OCI-LY1 (cell line): ENCODE results near the gene SLC30A3.
"Not testable (repeated sequence)": the region's sequence is repeated elsewhere in the genome, so short reads cannot be mapped to it uniquely, and the experiment has no call there.

Experiments used
- H2AFZ ChIP-seq: fragments of 200-600 bp; sonication (generic), shearing (Covaris generic); 2 replicates; pipeline ENCODE4 v1.6.0; 2014; ENCODE audit warnings: antibody characterized with exemption, mild to moderate bottlenecking, low read length
- H3F3A ChIP-seq: fragments of 200-600 bp; sonication (generic), shearing (Covaris generic); 2 replicates; pipeline ENCODE4 v1.6.0; 2014; ENCODE audit warnings: mild to moderate bottlenecking, antibody characterized with exemption, low read length, moderate library complexity; ENCODE audit not compliant: insufficient read depth
- H3K27ac ChIP-seq: fragments of 200-600 bp; sonication (generic); 2 replicates; pipeline ENCODE4 v1.5.1; 2014; ENCODE audit warnings: low read length, mixed run types, mild to moderate bottlenecking, low read depth; ENCODE audit not compliant: poor library complexity, severe bottlenecking
- H3K27me3 ChIP-seq: fragments of 200-600 bp; sonication (generic); 2 replicates; pipeline ENCODE4 v1.6.0; 2014; ENCODE audit warnings: antibody characterized with exemption, mild to moderate bottlenecking, low read length, moderate library complexity; ENCODE audit not compliant: insufficient read depth
- H3K36me3 ChIP-seq: fragments of 200-600 bp; sonication (generic); 2 replicates; pipeline ENCODE4 v1.6.1; 2014; ENCODE audit warnings: mild to moderate bottlenecking, antibody characterized with exemption, low read length, moderate library complexity, mixed read lengths; ENCODE audit not compliant: insufficient read depth
- H3K4me1 ChIP-seq: fragments of 200-600 bp; sonication (generic); 2 replicates; pipeline ENCODE4 v1.5.1; 2014; ENCODE audit warnings: mild to moderate bottlenecking, low read length, moderate library complexity; ENCODE audit not compliant: insufficient read depth, severe bottlenecking
- H3K4me2 ChIP-seq: fragments of 200-600 bp; sonication (generic), shearing (Covaris generic); 2 replicates; pipeline ENCODE4 v1.6.1; 2014; ENCODE audit warnings: low read length
- H3K4me3 ChIP-seq: fragments of 200-600 bp; sonication (generic); 2 replicates; pipeline ENCODE4 v1.5.1; 2014; ENCODE audit warnings: low read length, low read depth, mild to moderate bottlenecking, mixed read lengths; ENCODE audit not compliant: poor library complexity, severe bottlenecking
- H3K79me2 ChIP-seq: fragments of 200-600 bp; shearing (Covaris generic); 2 replicates; pipeline ENCODE4 v1.6.1; 2016; ENCODE audit warnings: mixed run types, low read length, mixed read lengths; ENCODE audit not compliant: insufficient read depth
- H3K9ac ChIP-seq: fragments of 200-600 bp; sonication (generic), shearing (Covaris generic); 2 replicates; pipeline ENCODE4 v1.6.1; 2014; ENCODE audit warnings: mild to moderate bottlenecking, low read length, mixed read lengths
- H3K9me2 ChIP-seq: fragments of 200-600 bp; sonication (generic), shearing (Covaris generic); 2 replicates; pipeline ENCODE4 v1.6.1; 2014; ENCODE audit warnings: low read depth, mild to moderate bottlenecking, low read length, mixed read lengths
- H3K9me3 ChIP-seq: fragments of 200-600 bp; shearing (Covaris generic); 2 replicates; pipeline ENCODE4 v1.6.1; 2014; ENCODE audit warnings: low read length, mixed read lengths
- H4K20me1 ChIP-seq: fragments of 200-600 bp; sonication (generic), shearing (Covaris generic); 2 replicates; pipeline ENCODE4 v1.6.0; 2016; ENCODE audit warnings: mild to moderate bottlenecking, low read length; ENCODE audit not compliant: insufficient read depth
- CTCF ChIP-seq: fragments of 200-600 bp; sonication (generic), shearing (Covaris generic); IDR thresholded peaks from 2 replicates; pipeline ENCODE4 v1.5.1; 2017; ENCODE audit warnings: mild to moderate bottlenecking, antibody characterized with exemption, low read length, moderate library complexity, mixed read lengths
- EZH2 ChIP-seq: fragments of 200-600 bp; sonication (generic), shearing (Covaris generic); IDR thresholded peaks from 2 replicates; pipeline ENCODE4 v1.8.0; 2017; ENCODE audit warnings: borderline replicate concordance, mixed run types, mild to moderate bottlenecking, antibody characterized with exemption, low read length, moderate library complexity, mixed read lengths

SLC30A3 gene

DNA sequence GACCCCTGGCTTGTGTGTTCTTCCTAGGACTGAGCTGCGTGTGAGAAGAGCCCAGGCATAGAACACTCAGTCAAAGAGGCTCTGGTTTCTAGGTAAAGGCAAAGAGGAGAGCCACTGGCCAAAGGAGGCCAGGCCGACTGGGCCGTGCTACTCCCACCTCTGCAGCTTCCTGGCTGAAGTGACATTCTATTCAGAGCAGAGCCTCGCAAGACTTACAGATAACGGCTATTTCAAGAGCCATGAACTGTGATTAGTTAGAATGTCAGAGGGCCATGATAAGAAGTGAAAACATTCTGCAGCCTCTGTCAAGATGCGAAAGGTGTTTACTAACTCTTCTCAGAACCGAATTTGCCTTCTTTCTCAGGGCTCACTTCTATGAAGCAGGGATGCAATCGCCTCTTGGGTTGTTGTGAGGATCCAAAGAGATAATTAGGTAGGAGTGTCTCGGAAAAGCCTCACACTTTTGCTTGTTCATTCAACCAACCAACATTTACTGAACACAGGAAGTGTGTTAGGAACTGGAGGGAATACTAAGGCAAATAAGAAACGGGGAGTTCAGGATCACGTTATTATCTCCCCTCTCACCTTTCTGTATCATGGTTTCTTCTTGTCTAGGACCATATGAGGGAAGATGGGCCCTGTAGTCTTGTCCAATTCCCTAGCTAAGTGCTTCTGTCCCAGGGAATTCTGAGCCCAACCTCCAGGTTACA lies 8.9 kb upstream of the SLC30A3 start:
- Histone ChIP-seq H3K79me2 (no peaks in the 10 kb centered on the region), H3K36me3 (no peaks in the 10 kb centered on the region), H3K9me2 (no peaks in the 10 kb centered on the region), H3K4me1 (no peaks in the 10 kb centered on the region), H3K4me3 (no peak overlapping the region), H2AFZ (no peak overlapping the region), H4K20me1 (no peaks in the 10 kb centered on the region), H3K9ac (no peak overlapping the region), H3K9me3 (no peaks in the 10 kb centered on the region), H3K27ac (no peak overlapping the region), H3F3A (no peaks in the 10 kb centered on the region), H3K4me2 (no peak overlapping the region), H3K27me3 (no peaks in the 10 kb centered on the region)
- no peak for TF ChIP-seq CTCF
- TF ChIP-seq EZH2 = no peak

GRCh38 chr2:27270670-27271069 lies 7.8 kb upstream of the SLC30A3 start:
- Histone ChIP-seq H3K79me2 (no peaks in the 10 kb centered on the region), H4K20me1 (no peaks in the 10 kb centered on the region), H2AFZ (no peak overlapping the region), H3K4me1 (no peaks in the 10 kb centered on the region), H3K9ac (no peak overlapping the region), H3K9me3 (no peaks in the 10 kb centered on the region), H3K4me2 (no peak overlapping the region), H3F3A (no peaks in the 10 kb centered on the region), H3K9me2 (no peaks in the 10 kb centered on the region), H3K36me3 (no peaks in the 10 kb centered on the region), H3K27me3 (peaks cover 2% of the 10 kb centered on the region), H3K4me3 (no peak overlapping the region), H3K27ac (no peak overlapping the region)
- no peak for TF ChIP-seq CTCF
- no peak for TF ChIP-seq EZH2

GRCh38 chr2:27270131-27270530 lies 7.3 kb upstream of the SLC30A3 start:
- Histone ChIP-seq H3K27ac (no peak overlapping the region), H3K9me3 (no peaks in the 10 kb centered on the region), H2AFZ (no peak overlapping the region), H3K4me1 (no peaks in the 10 kb centered on the region), H3K9ac (no peak overlapping the region), H3K79me2 (no peaks in the 10 kb centered on the region), H3F3A (no peaks in the 10 kb centered on the region), H3K4me2 (no peak overlapping the region), H4K20me1 (no peaks in the 10 kb centered on the region), H3K36me3 (no peaks in the 10 kb centered on the region), H3K9me2 (no peaks in the 10 kb centered on the region), H3K27me3 (peaks cover 7% of the 10 kb centered on the region), H3K4me3 (no peak overlapping the region)
- TF ChIP-seq CTCF = no peak
- no peak for TF ChIP-seq EZH2

- not testable (repeated sequence) for H3K9me2 ChIP-seq, H3F3A ChIP-seq, H3K9ac ChIP-seq, H3K4me3 ChIP-seq, H3K9me3 ChIP-seq, H3K4me2 ChIP-seq, H3K36me3 ChIP-seq, H3K79me2 ChIP-seq, H3K27ac ChIP-seq, H2AFZ ChIP-seq, H4K20me1 ChIP-seq
- peaks cover 11% of the 10 kb centered on the region for H3K27me3 ChIP-seq
- peaks cover 15% of the 10 kb centered on the region for H3K4me1 ChIP-seq
Measured at GRCh38 chr2:27268296-27268695, 5.4 kb upstream of the SLC30A3 start.
